Measurements from ENCODE around the gene MRE11. TPM values are rescaled to one million over a fixed set of nuclear protein-coding genes. Genes with fewer than 3 reads are reported as not detected.

MRE11 gene
- total and polyA plus RNA-seq, 2 donors from 2014 or later = 3.5 to 16.6 TPM

GRCh38 chr11:94447149-94447548 lies 46.5 kb downstream of the MRE11 start:
- intact Hi-C loops (cut with DNase I) = no loop called here
- no peak for TF ChIP-seq CTCF (IDR thresholded peaks at IDR 0.05; ENCODE audit: borderline replicate concordance, extremely low read depth, insufficient read depth)
- H3K36me3 ChIP-seq (ENCODE audit: control insufficient read depth in 2 of 3, insufficient read depth in 3 of 3, low read length in 3 of 3) = peaks cover 3 to 9% (median 3%) of the 10 kb centered on the region in 3 donors
- no peak overlapping the region for H3K4me3 ChIP-seq (ENCODE audit: low read length in 3 of 3)
- FAIRE-seq = no peak
- no peaks in the 10 kb centered on the region for H3K27me3 ChIP-seq (ENCODE audit: control insufficient read depth, insufficient read depth, low read length)
- no peaks in the 10 kb centered on the region for H3K9me3 ChIP-seq (ENCODE audit: control insufficient read depth in 2 of 3, insufficient read depth in 1 of 3, low read length in 3 of 3)
- H3K4me1 ChIP-seq (ENCODE audit: control insufficient read depth in 2 of 3, insufficient read depth in 2 of 3, low read depth in 1 of 3, low read length in 3 of 3) = no peaks in the 10 kb centered on the region
- DNase-seq = no peak
- no peak overlapping the region for H3K9ac ChIP-seq (ENCODE audit: low read length in 3 of 3)
- H3K27ac ChIP-seq (ENCODE audit: low read depth in 2 of 2, low read length in 2 of 2) = no peak overlapping the region

GRCh38 chr11:94445641-94446040 lies 48.0 kb downstream of the MRE11 start:
- Histone ChIP-seq H3K27ac (ENCODE audit: low read depth in 2 of 2, low read length in 2 of 2) (no peak overlapping the region), H3K9me3 (ENCODE audit: control insufficient read depth in 2 of 3, insufficient read depth in 1 of 3, low read length in 3 of 3) (no peaks in the 10 kb centered on the region), H3K36me3 (ENCODE audit: control insufficient read depth in 2 of 3, insufficient read depth in 3 of 3, low read length in 3 of 3) (peaks cover 3 to 9% (median 3%) of the 10 kb centered on the region in 3 donors), H3K4me1 (ENCODE audit: control insufficient read depth in 2 of 3, insufficient read depth in 2 of 3, low read depth in 1 of 3, low read length in 3 of 3) (no peaks in the 10 kb centered on the region), H3K4me3 (ENCODE audit: low read length in 3 of 3) (no peak overlapping the region), H3K27me3 (ENCODE audit: control insufficient read depth, insufficient read depth, low read length) (no peaks in the 10 kb centered on the region), H3K9ac (ENCODE audit: low read length in 3 of 3) (no peak overlapping the region)
- FAIRE-seq (no peak), DNase-seq (no peak)
- TF ChIP-seq CTCF (IDR thresholded peaks at IDR 0.05; ENCODE audit: borderline replicate concordance, extremely low read depth, insufficient read depth) = no peak
- intact Hi-C loops (cut with DNase I) = no loop called here

- Histone ChIP-seq H3K9me3 (ENCODE audit: control insufficient read depth in 2 of 3, insufficient read depth in 1 of 3, low read length in 3 of 3) (peaks cover 0 to under 1% (median 0%) of the 10 kb centered on the region in 3 donors), H3K27ac (ENCODE audit: low read depth in 2 of 2, low read length in 2 of 2) (no peak overlapping the region), H3K27me3 (ENCODE audit: control insufficient read depth, insufficient read depth, low read length) (no peaks in the 10 kb centered on the region), H3K9ac (ENCODE audit: low read length in 3 of 3) (no peak overlapping the region), H3K4me3 (ENCODE audit: low read length in 3 of 3) (no peak overlapping the region), H3K4me1 (ENCODE audit: control insufficient read depth in 2 of 3, insufficient read depth in 2 of 3, low read depth in 1 of 3, low read length in 3 of 3) (no peaks in the 10 kb centered on the region), H3K36me3 (ENCODE audit: control insufficient read depth in 2 of 3, insufficient read depth in 3 of 3, low read length in 3 of 3) (peaks cover 0 to 13% (median 9%) of the 10 kb centered on the region in 3 donors)
- no peak for DNase-seq
- no peak for FAIRE-seq
- intact Hi-C loops (cut with DNase I) = no loop called here
- TF ChIP-seq CTCF (IDR thresholded peaks at IDR 0.05; ENCODE audit: borderline replicate concordance, extremely low read depth, insufficient read depth) = no peak
Measured at GRCh38 chr11:94433049-94433448, 60.6 kb downstream of the MRE11 start.

- H3K4me3 ChIP-seq (ENCODE audit: low read length in 3 of 3) = no peak overlapping the region
- no peak for TF ChIP-seq CTCF (IDR thresholded peaks at IDR 0.05; ENCODE audit: borderline replicate concordance, extremely low read depth, insufficient read depth)
- intact Hi-C loops (cut with DNase I) = no loop called here
- peaks cover 0 to 9% (median 0%) of the 10 kb centered on the region in 3 donors for H3K36me3 ChIP-seq (ENCODE audit: control insufficient read depth in 2 of 3, insufficient read depth in 3 of 3, low read length in 3 of 3)
- H3K4me1 ChIP-seq (ENCODE audit: control insufficient read depth in 2 of 3, insufficient read depth in 2 of 3, low read depth in 1 of 3, low read length in 3 of 3) = peaks cover 0 to 4% (median 0%) of the 10 kb centered on the region in 3 donors
- no peak overlapping the region for H3K27ac ChIP-seq (ENCODE audit: low read depth in 2 of 2, low read length in 2 of 2)
- H3K9ac ChIP-seq (ENCODE audit: low read length in 3 of 3) = no peak overlapping the region
- FAIRE-seq (no peak), DNase-seq (no peak)
- no peaks in the 10 kb centered on the region for H3K27me3 ChIP-seq (ENCODE audit: control insufficient read depth, insufficient read depth, low read length)
- peaks cover 0 to 2% (median 0%) of the 10 kb centered on the region in 3 donors for H3K9me3 ChIP-seq (ENCODE audit: control insufficient read depth in 2 of 3, insufficient read depth in 1 of 3, low read length in 3 of 3)
Measured at GRCh38 chr11:94424662-94425061, 69.0 kb downstream of the MRE11 start.
